A673 (cell line): Measurements from ENCODE around the gene ARHGDIB. TPM values are rescaled to one million over a fixed set of nuclear protein-coding genes. Genes with fewer than 3 reads are reported as not detected.
A peak's percentile ranks its signal among the peaks of the same experiment; 100 is the strongest.

Experiments
- BruUV-seq: library from RNA; stranded (reverse); fragments of 400-500 nt; replicated peaks from 2 replicates; lab custom pipeline; 2021; lab: Mats Ljungman, UMichigan
- CTCF ChIA-PET: fragments of 300-600 bp; sonication (Branson Sonifier 250); formaldehyde crosslinking; loops from one replicate; lab custom pipeline; 2022; ENCODE audit warnings: antibody characterized with exemption; lab: Charles Lee
- POLR2A ChIA-PET: fragments of 300-600 bp; sonication (Branson Sonifier 250); formaldehyde crosslinking; loops from one replicate; lab custom pipeline; 2022; ENCODE audit warnings: antibody characterized with exemption; ENCODE audit not compliant: low non-redundant PET; lab: Charles Lee
- DNase-seq: peaks from one replicate; pipeline ENCODE4 v3.0.0-alpha.2; 2015; ENCODE audit warnings: low spot score
- H3K27ac ChIP-seq: fragments of 200-600 bp; sonication (generic); 2 replicates; pipeline ENCODE4 v1.5.1; 2016; ENCODE audit warnings: mixed run types, low read depth, mild to moderate bottlenecking, mixed read lengths, antibody characterized with exemption, low read length; ENCODE audit not compliant: poor library complexity, severe bottlenecking
- H3K27me3 ChIP-seq: fragments of 200-600 bp; sonication (generic); replicated peaks from 2 replicates; pipeline ENCODE4 v1.6.1; 2017; ENCODE audit warnings: mixed run types, low read depth, mild to moderate bottlenecking, mixed read lengths, antibody characterized with exemption, low read length; ENCODE audit not compliant: insufficient read depth, poor library complexity
- H3K36me3 ChIP-seq: fragments of 200-600 bp; sonication (generic); 2 replicates; pipeline ENCODE4 v1.6.1; 2016; ENCODE audit warnings: mixed run types, mild to moderate bottlenecking, mixed read lengths, antibody characterized with exemption, low read length; ENCODE audit not compliant: insufficient read depth, poor library complexity, severe bottlenecking
- H3K4me1 ChIP-seq: fragments of 200-600 bp; sonication (generic); 2 replicates; pipeline ENCODE4 v1.6.1; 2017; ENCODE audit warnings: mixed run types, mild to moderate bottlenecking, mixed read lengths, antibody characterized with exemption, low read length; ENCODE audit not compliant: insufficient read depth, poor library complexity, severe bottlenecking
- H3K4me3 ChIP-seq: fragments of 200-600 bp; sonication (generic); 2 replicates; pipeline ENCODE4 v1.5.1; 2016; ENCODE audit warnings: low read depth, mixed run types, mild to moderate bottlenecking, mixed read lengths, low read length; ENCODE audit not compliant: poor library complexity, severe bottlenecking
- H3K9me3 ChIP-seq: fragments of 200-600 bp; sonication (generic); 2 replicates; pipeline ENCODE4 v1.6.1; 2016; ENCODE audit warnings: mixed run types, low read depth, mild to moderate bottlenecking, mixed read lengths, antibody characterized with exemption, low read length; ENCODE audit not compliant: poor library complexity, severe bottlenecking
- CTCF ChIP-seq: fragments of 300-800, 200-600 bp; sonication (generic); conservative IDR thresholded peaks from 2 replicates; pipeline ENCODE4 v1.5.1; 2017; ENCODE audit warnings: low read depth, mild to moderate bottlenecking, antibody characterized with exemption, low read length, moderate library complexity, mixed read lengths
- EZH2 ChIP-seq: fragments of 200-600 bp; sonication (generic); IDR thresholded peaks from 2 replicates; pipeline ENCODE4 v1.6.1; 2017; ENCODE audit warnings: borderline replicate concordance, low read depth, mild to moderate bottlenecking, mixed read lengths, antibody characterized with exemption, low read length; ENCODE audit not compliant: poor library complexity, severe bottlenecking
- intact Hi-C: fragments of 100-400 bp; cut with micrococcal nuclease; formaldehyde crosslinking; loops from one replicate; pipeline ENCODE4 v1.10.0; 2022; ENCODE audit not compliant: unreplicated experiment
- total RNA-seq: library from RNA; stranded (reverse); gene quantifications from 2 replicates; pipeline ENCODE4 v1.2.3, GENCODE V29; 2021

ARHGDIB gene
- total RNA-seq, 1 experiment from 2014 or later = 122 TPM

GRCh38 chr12:14896521-14897169, 64.8 kb downstream of the ARHGDIB start:
- intact Hi-C loops = no loop called here
- peak; percentile 55 for DNase-seq
- ChIA-PET CTCF (no interaction called here), POLR2A (no interaction called here)
- Histone ChIP-seq H3K4me1 (peaks cover 41% of the 10 kb centered on the region), H3K27ac (peak overlapping the region; percentile 36), H3K27me3 (no peaks in the 10 kb centered on the region), H3K9me3 (no peaks in the 10 kb centered on the region), H3K36me3 (no peaks in the 10 kb centered on the region), H3K4me3 (no peak overlapping the region)
- no TSS peak for BruUV-seq
- TF ChIP-seq CTCF (no peak), EZH2 (no peak)

- no peak for TF ChIP-seq CTCF
- no peak for TF ChIP-seq EZH2
- Histone ChIP-seq H3K4me1 (peaks cover 41% of the 10 kb centered on the region), H3K9me3 (no peaks in the 10 kb centered on the region), H3K27ac (peak overlapping the region; percentile 81), H3K4me3 (no peak overlapping the region), H3K27me3 (no peaks in the 10 kb centered on the region), H3K36me3 (no peaks in the 10 kb centered on the region)
- ChIA-PET POLR2A (interaction anchor here (0.6 kb wide), 1 partner anchor 37 kb away, joined by 3 read pairs; no protein-coding TSS in a partner anchor), CTCF (no interaction called here)
- intact Hi-C loops = no loop called here
- no TSS peak for BruUV-seq
- DNase-seq = peak; percentile 80
Observed at GRCh38 chr12:14893506-14894250, 67.7 kb downstream of the ARHGDIB start.

GRCh38 chr12:14892726-14893505, 68.5 kb downstream of the ARHGDIB start:
- ChIA-PET POLR2A (no interaction called here), CTCF (interaction anchor here (1.3 kb wide), 1 partner anchor 103 kb away, joined by 3 read pairs; no protein-coding TSS in a partner anchor)
- Histone ChIP-seq H3K36me3 (no peaks in the 10 kb centered on the region), H3K4me1 (peaks cover 41% of the 10 kb centered on the region), H3K4me3 (no peak overlapping the region), H3K27ac (peak overlapping the region; percentile 81), H3K27me3 (no peaks in the 10 kb centered on the region), H3K9me3 (no peaks in the 10 kb centered on the region)
- TF ChIP-seq CTCF = peak; percentile 50
- no peak for TF ChIP-seq EZH2
- DNase-seq = peak; percentile 53
- intact Hi-C loops = no loop called here
- BruUV-seq = no TSS peak
